CD4-positive, alpha-beta T cell (primary cell): Measurements from ENCODE around the gene PSEN1. TPM values are rescaled to one million over a fixed set of nuclear protein-coding genes. Genes with fewer than 3 reads are reported as not detected.

Experiments
- ATAC-seq: fragments of 200-7000 bp; cut with Tn5 transposase; one replicate; pipeline ENCODE4 v1.10.0; 2022; ENCODE audit warnings: mild to moderate bottlenecking; ENCODE audit not compliant: poor library complexity
- CTCF ChIA-PET: fragments of 350-600 bp; sonication (Branson Sonifier 250); formaldehyde crosslinking; loops from one replicate; lab custom pipeline; 2021; ENCODE audit warnings: antibody characterized with exemption, inconsistent platforms; lab: Charles Lee
- POLR2A ChIA-PET: fragments of 350-600 bp; sonication (Branson Sonifier 250); formaldehyde crosslinking; loops from one replicate; lab custom pipeline; 2021; ENCODE audit warnings: antibody characterized with exemption, inconsistent platforms; lab: Charles Lee
- DNase-seq, 14 experiments: peaks; one replicate each; pipeline ENCODE4 v3.0.0-alpha.2; 2013 to 2020; ENCODE audit warnings: mixed read lengths in 2 of 14
- H3K27ac ChIP-seq, 2 donors: one replicate each; pipeline versions ENCODE4 v1.5.1 to v1.7.0; 2013; ENCODE audit warnings: low read length in 2 of 2, low read depth in 1 of 2, mild to moderate bottlenecking in 1 of 2
- H3K27me3 ChIP-seq, 2 experiments: 1 replicate in 1 of 2; 2 replicates in 1 of 2; pipeline versions ENCODE4 v1.6.1 to v1.7.0; 2013; ENCODE audit warnings: low read length in 2 of 2, control low read depth in 1 of 2, mild to moderate bottlenecking in 1 of 2, moderate library complexity in 1 of 2; ENCODE audit not compliant: insufficient read depth in 2 of 2, control insufficient read depth in 1 of 2
- H3K36me3 ChIP-seq: one replicate; pipeline ENCODE4 v1.6.1; 2013; ENCODE audit warnings: low read length, control low read depth; ENCODE audit not compliant: insufficient read depth
- H3K4me1 ChIP-seq: one replicate; pipeline ENCODE4 v1.6.1; 2013; ENCODE audit warnings: low read length, control low read depth; ENCODE audit not compliant: insufficient read depth
- H3K4me3 ChIP-seq: one replicate; pipeline ENCODE4 v1.5.1; 2013; ENCODE audit warnings: mild to moderate bottlenecking, low read length, moderate library complexity
- H3K9me3 ChIP-seq, 2 experiments: 1 replicate in 1 of 2; 2 replicates in 1 of 2; pipeline versions ENCODE4 v1.6.1 to v1.7.0; 2013; ENCODE audit warnings: low read length in 2 of 2, mild to moderate bottlenecking in 2 of 2, control low read depth in 1 of 2, moderate library complexity in 1 of 2; ENCODE audit not compliant: control insufficient read depth in 1 of 2, insufficient read depth in 1 of 2
- H3K27ac Mint-ChIP-seq: one replicate; pipeline ENCODE4 v1.8.0; 2020; ENCODE audit warnings: mixed read lengths
- H3K27me3 Mint-ChIP-seq: one replicate; pipeline ENCODE4 v1.8.0; 2021; ENCODE audit warnings: mixed read lengths
- H3K36me3 Mint-ChIP-seq: one replicate; pipeline ENCODE4 v1.8.0; 2021; ENCODE audit warnings: low read depth, mixed read lengths
- H3K4me1 Mint-ChIP-seq: one replicate; pipeline ENCODE4 v1.8.0; 2021; ENCODE audit warnings: low read depth, mixed read lengths
- H3K4me3 Mint-ChIP-seq: one replicate; pipeline ENCODE4 v1.8.0; 2020; ENCODE audit warnings: mild to moderate bottlenecking, mixed read lengths
- H3K9me3 Mint-ChIP-seq: one replicate; pipeline ENCODE4 v1.8.0; 2020; ENCODE audit warnings: mixed read lengths
- CTCF ChIP-seq: fragments of 200-600 bp; IDR thresholded peaks from one replicate; pipeline ENCODE4 v1.8.0; 2022; ENCODE audit warnings: antibody characterized with exemption, mild to moderate bottlenecking
- intact Hi-C, 2 experiments: fragments of 100-400 bp; cut with DNase I in 1 of 2; cut with micrococcal nuclease in 1 of 2; formaldehyde crosslinking; loops; one replicate each; pipeline versions ENCODE4 v1.15.1 to v1.9.0; 2023 to 2025; cut with DNase I, micrococcal nuclease
- total RNA-seq, 174 experiments: library from RNA in 2 of 174; stranded (reverse) in 2 of 174; gene quantifications; one replicate each; pipeline ENCODE4 v1.2.3 and lab custom pipeline; 2021 to 2026

Gene PSEN1
- total RNA-seq, 2 experiments from 2014 or later = 27.1 to 28.3 TPM

GRCh38 chr14:73250781-73251500 lies 114.6 kb downstream of the PSEN1 start:
- Histone ChIP-seq H3K27ac (no peak overlapping the region), H3K36me3 (no peaks in the 10 kb centered on the region), H3K4me3 (no peak overlapping the region), H3K27me3 (peaks cover 0 to 5% of the 10 kb centered on the region in 2 experiments), H3K4me1 (peaks cover 17% of the 10 kb centered on the region), H3K9me3 (no peaks in the 10 kb centered on the region)
- no peak overlapping the region for H3K4me3 Mint-ChIP-seq
- intact Hi-C loops = no loop called here
- H3K36me3 Mint-ChIP-seq = no peaks in the 10 kb centered on the region
- DNase-seq (no peak), ATAC-seq (no peak)
- no peaks in the 10 kb centered on the region for H3K9me3 Mint-ChIP-seq
- POLR2A ChIA-PET = no interaction called here
- peaks cover 8% of the 10 kb centered on the region for H3K27me3 Mint-ChIP-seq
- peaks cover 13% of the 10 kb centered on the region for H3K4me1 Mint-ChIP-seq
- no peak for TF ChIP-seq CTCF
- H3K27ac Mint-ChIP-seq = no peak overlapping the region
- CTCF ChIA-PET = no interaction called here

- H3K27me3 ChIP-seq = peaks cover 0 to 2% of the 10 kb centered on the region in 2 experiments
- H3K27ac ChIP-seq = no peak overlapping the region
- H3K4me1 Mint-ChIP-seq = peaks cover 9% of the 10 kb centered on the region
- CTCF ChIA-PET = no interaction called here
- no peak overlapping the region for H3K4me3 Mint-ChIP-seq
- no peak overlapping the region for H3K4me3 ChIP-seq
- DNase-seq (no peak), ATAC-seq (no peak)
- peaks cover 9% of the 10 kb centered on the region for H3K4me1 ChIP-seq
- intact Hi-C loops = no loop called here
- H3K9me3 Mint-ChIP-seq = no peaks in the 10 kb centered on the region
- POLR2A ChIA-PET = no interaction called here
- no peaks in the 10 kb centered on the region for H3K9me3 ChIP-seq
- no peaks in the 10 kb centered on the region for H3K36me3 Mint-ChIP-seq
- H3K27ac Mint-ChIP-seq = no peak overlapping the region
- peaks cover 8% of the 10 kb centered on the region for H3K27me3 Mint-ChIP-seq
- H3K36me3 ChIP-seq = no peaks in the 10 kb centered on the region
- no peak for TF ChIP-seq CTCF
These were observed 115.4 kb downstream of the PSEN1 start for GRCh38 chr14:73251516-73252215.

GRCh38 chr14:73252491-73253322 lies 116.4 kb downstream of the PSEN1 start:
- Mint-ChIP-seq H3K27me3 (no peaks in the 10 kb centered on the region), H3K27ac (no peak overlapping the region), H3K36me3 (no peaks in the 10 kb centered on the region), H3K4me1 (no peaks in the 10 kb centered on the region), H3K4me3 (no peak overlapping the region), H3K9me3 (no peaks in the 10 kb centered on the region)
- ChIA-PET POLR2A (no interaction called here), CTCF (no interaction called here)
- Histone ChIP-seq H3K4me1 (no peaks in the 10 kb centered on the region), H3K4me3 (no peak overlapping the region), H3K9me3 (no peaks in the 10 kb centered on the region), H3K27ac (no peak overlapping the region), H3K27me3 (no peaks in the 10 kb centered on the region), H3K36me3 (no peaks in the 10 kb centered on the region)
- intact Hi-C loops = no loop called here
- TF ChIP-seq CTCF = no peak
- ATAC-seq = no peak
- peak in 1 of 14 experiments; percentile 5 for DNase-seq
